Activated CD4-positive, alpha-beta T cell treated with anti-CD3 and anti-CD28 coated beads, Interleukin-2, amount 10 ng/mL, durations not matched to agents 24 days and 14 days (primary cell): Measurements from ENCODE around the gene ASB13. TPM values are rescaled to one million over a fixed set of nuclear protein-coding genes. Genes with fewer than 3 reads are reported as not detected.

Experiments used
- DNase-seq: peaks from one replicate; pipeline ENCODE4 v3.0.0; 2022
- H3K27ac Mint-ChIP-seq: one replicate; pipeline ENCODE4 v1.8.0; 2022; ENCODE audit warnings: mild to moderate bottlenecking, mixed read lengths
- H3K27me3 Mint-ChIP-seq: one replicate; pipeline ENCODE4 v1.8.0; 2022; ENCODE audit warnings: mixed read lengths
- H3K36me3 Mint-ChIP-seq: one replicate; pipeline ENCODE4 v1.8.0; 2022; ENCODE audit warnings: low read depth, mild to moderate bottlenecking, mixed read lengths
- H3K4me1 Mint-ChIP-seq: one replicate; pipeline ENCODE4 v1.8.0; 2021; ENCODE audit warnings: mixed read lengths
- H3K4me3 Mint-ChIP-seq: one replicate; pipeline ENCODE4 v1.8.0; 2022; ENCODE audit warnings: mild to moderate bottlenecking, moderate library complexity, mixed read lengths
- H3K9me3 Mint-ChIP-seq: one replicate; pipeline ENCODE4 v1.8.0; 2021; ENCODE audit warnings: mixed read lengths
- intact Hi-C: fragments of 100-400 bp; cut with micrococcal nuclease; formaldehyde crosslinking; loops from one replicate; pipeline ENCODE4 v1.15.1; 2023
- total RNA-seq: library from RNA; stranded (reverse); gene quantifications from 2 replicates; pipeline ENCODE4 v1.2.3, GENCODE V29; 2022

The ASB13 gene
- total RNA-seq, 1 donor from 2014 or later = 13.5 TPM

DNA sequence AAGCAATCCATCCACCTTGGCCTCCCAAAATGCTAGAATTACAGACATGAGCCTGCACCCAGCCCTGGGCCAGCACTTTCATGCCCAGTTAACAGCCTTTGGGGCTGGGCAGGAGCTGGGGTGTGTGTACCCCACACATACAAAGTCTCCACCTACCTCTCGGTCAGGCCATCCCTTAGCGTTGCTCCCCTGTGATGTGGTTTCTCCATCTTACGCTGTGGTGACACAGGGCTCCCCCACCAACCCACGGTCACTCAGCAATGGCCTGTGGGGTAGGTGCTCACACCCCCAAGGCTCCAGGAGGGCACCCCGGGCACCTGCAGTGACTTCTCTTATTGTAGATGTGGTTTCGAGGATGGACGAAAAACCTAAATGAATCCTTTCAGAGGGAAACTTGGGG lies 58.8 kb downstream of the ASB13 start:
- no peaks in the 10 kb centered on the region for H3K36me3 Mint-ChIP-seq
- H3K4me1 Mint-ChIP-seq = no peaks in the 10 kb centered on the region
- no peak overlapping the region for H3K4me3 Mint-ChIP-seq
- H3K9me3 Mint-ChIP-seq = no peaks in the 10 kb centered on the region
- no peak overlapping the region for H3K27ac Mint-ChIP-seq
- DNase-seq = no peak
- intact Hi-C loops = no loop called here
- H3K27me3 Mint-ChIP-seq = peaks cover 7% of the 10 kb centered on the region

- Mint-ChIP-seq H3K9me3 (no peaks in the 10 kb centered on the region), H3K27ac (no peak overlapping the region), H3K4me3 (no peak overlapping the region), H3K27me3 (peaks cover 7% of the 10 kb centered on the region), H3K36me3 (no peaks in the 10 kb centered on the region), H3K4me1 (no peaks in the 10 kb centered on the region)
- no peak for DNase-seq
- intact Hi-C loops = no loop called here
Measured at GRCh38 chr10:5606864-5607263, 59.5 kb downstream of the ASB13 start.

DNA sequence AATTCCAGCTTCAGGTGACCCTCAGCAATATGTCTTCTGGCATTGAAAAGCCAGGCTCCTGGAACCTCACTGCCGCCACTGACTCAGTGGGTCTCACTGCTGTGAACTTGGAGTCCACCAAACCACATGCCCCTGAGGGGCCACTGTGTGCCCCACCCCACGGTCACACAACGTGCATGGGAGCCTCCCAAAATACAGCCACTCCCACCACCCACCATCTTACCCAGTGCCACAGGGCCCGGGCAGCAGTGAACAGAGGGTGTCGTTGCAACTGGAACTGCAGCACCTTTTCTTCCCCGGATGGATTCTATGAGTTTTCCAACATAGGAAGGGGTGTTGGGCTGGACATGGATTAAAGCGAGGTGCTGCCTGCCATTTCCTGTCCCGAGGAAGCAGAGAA lies 60.1 kb downstream of the ASB13 start:
- Mint-ChIP-seq H3K36me3 (no peaks in the 10 kb centered on the region), H3K4me1 (no peaks in the 10 kb centered on the region), H3K27ac (no peak overlapping the region), H3K4me3 (no peak overlapping the region), H3K27me3 (peaks cover 7% of the 10 kb centered on the region), H3K9me3 (no peaks in the 10 kb centered on the region)
- DNase-seq = no peak
- intact Hi-C loops = no loop called here

DNA sequence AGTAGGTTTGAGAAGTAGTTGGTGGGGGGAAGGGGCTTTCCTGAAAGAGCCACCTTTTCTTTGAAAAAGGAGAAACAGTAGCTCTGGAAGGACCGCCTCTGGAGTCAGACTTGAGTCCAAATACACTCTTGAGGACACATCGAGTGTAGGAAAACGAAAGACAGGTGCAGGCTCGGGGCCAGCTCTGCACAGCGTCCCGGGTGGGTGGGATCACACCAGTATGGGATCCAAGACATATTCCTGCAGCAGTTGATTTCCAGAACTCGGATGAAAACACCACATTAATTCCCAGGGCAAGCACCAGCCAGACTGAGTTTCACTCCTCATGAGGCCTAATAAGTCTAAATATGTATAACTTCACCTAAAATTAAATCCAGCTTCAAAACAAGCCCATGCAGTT lies 61.4 kb downstream of the ASB13 start:
- DNase-seq = no peak
- no peaks in the 10 kb centered on the region for H3K4me1 Mint-ChIP-seq
- H3K27me3 Mint-ChIP-seq = peaks cover 6% of the 10 kb centered on the region
- intact Hi-C loops = no loop called here
- no peak overlapping the region for H3K27ac Mint-ChIP-seq
- H3K36me3 Mint-ChIP-seq = no peaks in the 10 kb centered on the region
- H3K9me3 Mint-ChIP-seq = no peaks in the 10 kb centered on the region
- H3K4me3 Mint-ChIP-seq = no peak overlapping the region

DNA sequence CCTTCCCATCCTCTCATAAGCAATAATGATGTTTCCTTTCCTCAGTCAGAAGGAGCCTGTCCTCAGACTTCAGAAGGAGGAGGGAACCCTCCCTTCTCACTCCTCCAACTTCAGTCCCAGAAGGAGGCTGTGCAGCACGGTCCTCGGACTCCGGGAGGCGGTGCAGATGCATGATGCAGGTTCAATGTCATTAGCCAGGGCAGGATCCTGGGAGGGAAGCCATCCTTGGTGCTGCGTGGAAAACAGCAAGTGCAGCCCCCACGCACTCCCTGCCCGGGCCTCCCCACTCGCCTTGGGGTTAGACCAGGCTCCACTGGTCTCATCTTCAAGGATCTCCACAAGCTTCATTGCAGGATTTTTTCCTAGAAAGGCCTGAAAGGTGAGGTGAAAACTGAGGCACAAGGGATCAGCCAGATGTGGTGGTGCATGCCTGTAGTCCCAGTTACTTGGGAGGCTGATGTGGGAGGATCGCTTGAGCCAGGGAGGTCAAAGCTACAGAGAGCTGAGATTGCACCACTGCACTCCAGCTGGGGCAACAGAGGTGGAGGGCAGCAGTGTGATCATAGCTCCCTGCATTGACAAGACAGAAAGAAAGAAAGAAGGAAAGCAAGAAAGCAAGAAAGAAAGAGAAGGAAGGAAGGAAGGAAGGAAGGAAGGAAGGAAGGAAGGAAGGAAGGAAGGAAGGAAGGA lies 62.0 kb downstream of the ASB13 start:
- no peaks in the 10 kb centered on the region for H3K4me1 Mint-ChIP-seq
- DNase-seq = no peak
- no peaks in the 10 kb centered on the region for H3K36me3 Mint-ChIP-seq
- H3K9me3 Mint-ChIP-seq = no peaks in the 10 kb centered on the region
- H3K4me3 Mint-ChIP-seq = no peak overlapping the region
- intact Hi-C loops = no loop called here
- peaks cover 6% of the 10 kb centered on the region for H3K27me3 Mint-ChIP-seq
- H3K27ac Mint-ChIP-seq = no peak overlapping the region

DNA sequence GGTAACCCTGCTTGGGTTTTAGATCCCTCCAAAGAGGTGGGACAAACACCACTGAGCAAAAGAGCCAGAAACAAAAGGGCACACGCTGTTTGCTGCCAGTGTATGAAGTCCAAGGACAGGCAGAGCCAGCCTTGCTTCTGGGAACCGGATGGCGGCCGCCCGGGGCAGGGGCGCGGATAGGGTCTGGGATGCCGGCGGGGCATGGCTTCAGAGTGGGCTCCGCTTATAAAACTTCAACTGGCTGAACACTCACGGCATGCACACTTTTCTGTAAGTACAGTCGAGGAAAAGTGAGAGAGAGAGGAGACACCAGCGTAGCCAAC lies 62.6 kb downstream of the ASB13 start:
- intact Hi-C loops = no loop called here

DNA sequence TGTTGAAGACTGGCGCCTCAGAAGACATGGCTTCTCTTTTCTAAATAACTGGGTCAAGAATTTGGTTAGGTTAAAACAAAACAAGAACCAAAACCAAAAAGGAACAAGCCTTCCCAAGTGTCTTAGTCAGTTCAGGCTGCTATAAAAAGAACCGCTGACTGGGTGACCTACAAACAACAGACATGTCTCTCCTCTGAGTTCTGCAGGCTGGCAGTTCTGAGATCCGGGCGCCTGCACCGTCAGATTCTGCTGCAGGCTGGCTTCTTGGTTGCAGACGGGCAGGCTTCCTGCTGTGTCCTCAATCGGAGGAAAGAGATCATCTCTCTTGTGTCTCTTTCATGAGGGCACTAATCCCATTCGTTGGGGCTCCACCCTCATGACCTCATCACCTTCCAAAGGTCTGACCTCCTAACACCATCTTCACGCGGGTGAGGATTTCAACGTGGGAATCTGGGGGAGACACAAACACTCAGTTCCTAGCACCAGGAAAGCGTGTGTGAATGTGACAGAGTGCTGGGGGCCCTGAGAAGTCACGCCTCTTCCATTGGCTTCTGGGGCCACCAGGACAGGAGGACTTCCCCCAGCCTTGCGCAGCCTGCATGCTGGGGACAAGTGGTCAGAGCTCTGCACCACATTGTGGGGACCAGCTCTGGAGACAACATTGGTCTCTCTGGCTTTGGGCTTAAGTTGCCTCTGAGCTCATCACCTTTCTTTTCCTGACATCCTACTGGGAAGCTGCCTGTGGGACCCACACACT lies 63.1 kb downstream of the ASB13 start:
- H3K9me3 Mint-ChIP-seq = no peaks in the 10 kb centered on the region
- no peaks in the 10 kb centered on the region for H3K36me3 Mint-ChIP-seq
- no peak overlapping the region for H3K4me3 Mint-ChIP-seq
- DNase-seq = no peak
- H3K4me1 Mint-ChIP-seq = no peaks in the 10 kb centered on the region
- H3K27me3 Mint-ChIP-seq = peaks cover 2% of the 10 kb centered on the region
- no peak overlapping the region for H3K27ac Mint-ChIP-seq
- intact Hi-C loops = no loop called here

More for the DNA sequence above, 62.6 kb downstream of the ASB13 start:
- peaks cover 6% of the 10 kb centered on the region for H3K27me3 Mint-ChIP-seq
- H3K36me3 Mint-ChIP-seq = no peaks in the 10 kb centered on the region
- H3K9me3 Mint-ChIP-seq = no peaks in the 10 kb centered on the region
- no peak overlapping the region for H3K27ac Mint-ChIP-seq
- DNase-seq = no peak
- no peak overlapping the region for H3K4me3 Mint-ChIP-seq
- H3K4me1 Mint-ChIP-seq = no peaks in the 10 kb centered on the region

DNA sequence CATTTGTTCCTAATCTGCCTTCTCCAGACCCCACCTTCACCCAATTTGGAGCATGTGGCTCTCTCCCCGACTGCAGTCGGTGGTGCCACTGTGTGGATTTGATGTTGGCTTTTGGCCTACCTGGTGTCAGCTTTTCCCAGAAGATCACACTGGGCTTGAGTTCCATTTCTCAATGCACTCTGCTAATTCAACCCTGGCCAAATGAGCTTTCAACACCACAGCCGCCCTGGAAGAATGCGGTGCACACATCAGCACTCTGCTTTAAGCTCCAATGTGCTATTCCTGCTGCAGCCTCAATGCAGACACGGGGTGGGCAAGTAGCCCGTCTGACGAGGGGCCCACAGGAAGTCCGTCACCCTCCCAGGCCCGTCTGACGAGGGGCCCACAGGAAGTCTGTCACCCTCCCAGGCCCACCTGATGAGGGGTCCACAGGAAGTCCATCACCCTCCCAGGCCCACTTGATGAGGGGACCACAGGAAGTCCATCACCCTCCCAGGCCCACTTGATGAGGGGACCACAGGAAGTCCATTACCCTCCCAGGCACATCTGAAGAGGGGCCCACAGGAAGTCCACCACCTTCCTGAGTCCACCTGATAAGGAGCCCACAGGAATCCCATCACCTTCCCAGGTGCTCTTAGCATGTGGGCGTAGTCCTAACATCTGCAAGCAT lies 64.4 kb downstream of the ASB13 start:
- no peak overlapping the region for H3K27ac Mint-ChIP-seq
- no peak for DNase-seq
- no peaks in the 10 kb centered on the region for H3K9me3 Mint-ChIP-seq
- no peak overlapping the region for H3K4me3 Mint-ChIP-seq
- H3K27me3 Mint-ChIP-seq = peaks cover 3% of the 10 kb centered on the region
- intact Hi-C loops = no loop called here
- H3K4me1 Mint-ChIP-seq = no peaks in the 10 kb centered on the region
- no peaks in the 10 kb centered on the region for H3K36me3 Mint-ChIP-seq

DNA sequence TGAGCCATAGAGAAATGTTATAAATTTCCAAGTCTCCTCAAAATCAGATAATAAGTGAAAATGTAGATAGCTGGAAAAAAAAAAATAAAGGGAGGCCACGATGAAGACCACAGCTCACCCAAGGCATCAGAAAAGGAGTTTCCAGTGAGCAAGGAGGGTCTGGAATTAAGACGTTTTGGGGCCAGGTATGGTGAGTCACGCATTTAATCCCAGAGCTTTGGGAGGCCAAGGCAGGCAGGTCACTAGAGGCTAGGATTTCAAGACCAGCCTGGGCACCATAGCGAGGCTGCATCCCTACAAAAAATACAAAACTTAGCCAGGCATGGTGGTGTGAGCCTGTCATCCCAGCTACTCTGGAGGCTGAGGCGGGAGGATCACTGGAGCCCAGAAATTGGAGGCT lies 65.5 kb downstream of the ASB13 start:
- Mint-ChIP-seq H3K27ac (no peak overlapping the region), H3K4me3 (no peak overlapping the region), H3K4me1 (peaks cover 3% of the 10 kb centered on the region), H3K36me3 (no peaks in the 10 kb centered on the region), H3K9me3 (no peaks in the 10 kb centered on the region), H3K27me3 (peaks cover 3% of the 10 kb centered on the region)
- no peak for DNase-seq
- intact Hi-C loops = no loop called here

DNA sequence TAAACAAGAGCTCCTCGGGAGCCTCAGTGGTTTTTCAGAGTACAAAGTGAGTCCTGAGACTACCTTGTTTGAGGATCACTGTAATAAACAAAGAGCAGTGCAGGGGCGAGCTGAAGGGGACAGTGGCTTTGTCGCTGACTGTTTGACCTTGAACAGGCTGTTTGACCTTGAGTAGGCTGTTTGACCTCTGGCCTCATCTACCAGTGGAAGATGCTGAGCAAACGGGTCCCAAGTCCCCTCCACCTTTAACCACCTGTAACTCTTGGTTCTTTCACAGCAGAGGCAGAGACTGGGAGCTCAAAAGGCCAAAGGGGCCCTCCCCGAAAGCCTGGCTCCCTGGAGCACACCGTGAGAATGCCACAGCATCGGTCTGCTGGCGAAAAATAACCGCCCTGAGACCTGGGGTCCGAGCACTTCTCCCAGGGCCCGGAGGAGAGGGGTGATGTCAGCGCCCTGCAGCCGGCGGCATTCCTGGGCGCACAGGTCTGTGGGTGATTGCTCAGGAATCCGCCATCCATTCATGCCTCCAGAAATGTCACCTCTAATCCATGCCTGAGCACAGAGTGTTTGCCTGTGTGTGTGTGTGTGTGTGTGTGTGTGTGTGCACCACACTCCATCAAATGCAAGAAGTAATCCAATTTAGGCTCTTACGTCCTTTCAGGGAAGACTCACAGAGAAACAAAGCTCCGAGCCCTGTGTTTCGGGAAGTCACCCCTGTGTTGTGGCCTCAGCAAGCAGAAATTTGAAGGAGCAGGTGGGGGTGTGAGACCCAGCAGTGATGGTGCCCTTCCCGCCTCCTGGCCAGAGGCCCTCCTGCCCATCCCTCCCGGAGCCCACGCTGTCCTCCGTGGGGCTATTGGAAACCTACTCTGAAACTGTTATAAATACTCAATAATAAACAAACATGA lies 66.5 kb downstream of the ASB13 start:
- Mint-ChIP-seq H3K9me3 (no peaks in the 10 kb centered on the region), H3K4me1 (peaks cover 5% of the 10 kb centered on the region)
- intact Hi-C loops = no loop called here

GRCh38 chr10:5598085-5598690 lies 68.2 kb downstream of the ASB13 start:
- Mint-ChIP-seq H3K9me3 (no peaks in the 10 kb centered on the region), H3K27ac (no peak overlapping the region), H3K4me1 (peaks cover 7% of the 10 kb centered on the region), H3K4me3 (no peak overlapping the region), H3K27me3 (peaks cover 8% of the 10 kb centered on the region), H3K36me3 (no peaks in the 10 kb centered on the region)
- no peak for DNase-seq
- intact Hi-C loops = no loop called here

More for the DNA sequence above, 66.5 kb downstream of the ASB13 start:
- Mint-ChIP-seq H3K4me3 (no peak overlapping the region), H3K27ac (no peak overlapping the region), H3K27me3 (peaks cover 4% of the 10 kb centered on the region), H3K36me3 (no peaks in the 10 kb centered on the region)
- DNase-seq = no peak

- H3K4me3 Mint-ChIP-seq = no peak overlapping the region
- H3K27ac Mint-ChIP-seq = no peak overlapping the region
- no peaks in the 10 kb centered on the region for H3K36me3 Mint-ChIP-seq
- H3K4me1 Mint-ChIP-seq = peaks cover 7% of the 10 kb centered on the region
- no peak for DNase-seq
- H3K27me3 Mint-ChIP-seq = peaks cover 8% of the 10 kb centered on the region
- intact Hi-C loops = no loop called here
- H3K9me3 Mint-ChIP-seq = no peaks in the 10 kb centered on the region
Measured at GRCh38 chr10:5596611-5597341, 69.6 kb downstream of the ASB13 start.

DNA sequence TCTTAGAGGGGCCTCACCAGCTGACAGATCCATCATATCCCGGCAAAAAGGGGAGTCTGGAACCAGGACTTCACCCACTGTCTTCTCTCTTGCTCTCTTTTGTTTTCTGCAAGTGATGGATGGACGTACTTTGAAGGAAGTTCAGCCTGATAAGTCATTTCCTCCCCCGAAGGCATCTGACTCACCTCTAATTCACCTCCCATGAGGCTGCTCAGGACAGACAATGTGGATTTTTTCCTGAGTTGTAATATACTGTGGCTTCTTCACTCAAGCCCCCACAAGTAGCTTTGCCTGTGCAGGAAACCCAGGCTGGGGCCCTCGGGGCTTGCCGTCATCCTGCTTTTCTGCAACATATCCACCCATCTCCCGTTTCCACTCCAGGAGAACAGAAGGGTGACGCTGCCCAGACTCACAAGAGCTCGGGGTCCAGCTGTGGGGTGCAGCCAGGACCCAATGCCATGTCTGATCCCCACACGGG lies 70.4 kb downstream of the ASB13 start:
- Mint-ChIP-seq H3K27ac (no peak overlapping the region), H3K27me3 (peaks cover 8% of the 10 kb centered on the region), H3K9me3 (no peaks in the 10 kb centered on the region), H3K4me1 (peaks cover 7% of the 10 kb centered on the region), H3K4me3 (no peak overlapping the region), H3K36me3 (no peaks in the 10 kb centered on the region)
- intact Hi-C loops = no loop called here
- no peak for DNase-seq
